Stimulated activated CD8-positive, alpha-beta memory T cell treated with anti-CD3 and anti-CD28 coated beads, Interleukin-2, amount 100 ng/mL, for 48 hours (primary cell): ENCODE data around the gene NDUFB7.

Source experiments
- DNase-seq, 2 donors: peaks; one replicate each; pipeline ENCODE4 v3.0.0-alpha.2; 2020; ENCODE audit warnings: low read depth in 2 of 2

Gene NDUFB7

DNA sequence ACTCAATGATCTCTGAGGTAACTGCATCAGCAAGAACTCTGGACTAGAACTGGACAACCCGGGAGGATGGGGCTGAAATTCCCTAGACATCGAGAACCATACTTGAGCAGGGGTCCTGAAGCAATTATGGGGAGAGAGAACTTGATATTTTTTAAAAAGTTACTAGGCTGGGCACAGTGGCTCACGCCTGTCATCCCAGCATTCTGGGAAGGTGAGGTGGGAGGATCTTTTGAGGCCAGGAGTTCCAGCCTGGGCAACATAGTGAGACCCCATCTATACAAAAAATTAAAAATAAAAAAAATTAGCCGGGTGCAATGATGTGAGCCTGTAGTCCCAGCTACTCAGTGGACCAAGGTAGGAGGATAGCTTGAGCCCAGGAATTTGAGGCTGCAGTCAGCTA is 51.3 kb downstream of the NDUFB7 start:
- DNase-seq, result no peak

DNA sequence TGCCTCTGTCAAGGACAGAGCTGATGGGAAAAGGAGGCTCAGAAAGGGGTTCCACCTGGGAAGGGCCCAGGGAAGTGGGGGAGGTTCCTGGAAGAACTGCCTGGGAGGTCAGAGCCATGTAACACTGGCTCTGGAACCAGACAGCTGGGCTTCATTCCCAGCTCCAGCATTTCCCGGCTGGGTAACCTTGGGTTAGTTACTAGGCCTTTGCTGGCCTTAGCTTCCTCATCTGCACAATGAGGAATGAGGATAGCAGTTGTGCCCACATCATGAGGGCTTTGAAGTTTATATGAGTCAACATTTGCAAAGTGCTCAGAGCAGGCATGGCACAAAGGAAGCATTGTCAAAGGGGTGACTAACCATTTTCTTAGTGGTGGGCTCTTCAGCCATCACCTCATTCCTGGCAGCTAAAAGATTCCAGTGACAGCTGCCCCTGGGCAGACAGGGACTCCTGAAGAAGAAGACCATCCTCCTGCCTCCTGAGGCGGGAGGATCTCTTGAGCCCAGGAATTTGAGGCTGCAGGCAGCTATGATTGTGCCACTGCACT is 51.9 kb downstream of the NDUFB7 start:
- DNase-seq, result no peak

GRCh38 chr19:14519245-14519859 is 52.5 kb downstream of the NDUFB7 start:
- no peak for DNase-seq

DNA sequence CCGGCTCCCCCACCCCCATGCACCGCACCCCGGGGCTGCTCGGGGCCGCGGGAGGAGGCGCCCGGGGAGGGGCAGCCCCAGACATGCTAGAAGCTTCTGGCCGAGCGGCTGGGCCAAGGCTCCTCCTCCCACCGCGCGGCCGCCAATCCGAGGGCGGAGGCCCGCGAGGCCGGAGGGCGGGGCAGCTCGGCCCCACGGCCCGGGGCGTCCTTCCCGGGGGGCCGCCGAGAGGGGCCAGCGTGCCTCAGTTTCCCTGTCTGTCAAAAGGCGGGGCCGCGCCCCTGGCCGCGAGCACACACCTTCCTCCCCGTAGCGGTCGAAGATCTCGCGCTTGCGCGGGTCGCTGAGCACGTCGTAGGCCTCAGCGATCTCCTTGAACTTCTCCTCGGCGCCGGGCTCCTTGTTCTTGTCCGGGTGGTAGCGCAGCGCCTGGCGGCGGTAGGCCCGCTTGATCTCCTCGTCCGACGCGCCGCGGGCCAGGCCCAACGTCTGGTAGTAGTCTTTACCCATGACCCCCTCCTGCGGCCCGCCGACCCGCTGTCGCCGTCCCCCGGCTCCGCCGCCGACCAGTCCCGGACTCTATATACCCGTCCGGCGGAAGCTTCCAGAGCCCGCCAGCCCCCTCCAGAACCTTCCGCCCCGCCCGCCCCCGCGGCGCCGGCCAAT is 53.9 kb downstream of the NDUFB7 start, which contains the start of gene DNAJB1:
DNAJB1 (minus strand) TSS at position 558 of the 666 bp plus-strand sequence; CDS start at position 510, 48 bp downstream.
- peak; percentile 46 to 64 for DNase-seq

DNA sequence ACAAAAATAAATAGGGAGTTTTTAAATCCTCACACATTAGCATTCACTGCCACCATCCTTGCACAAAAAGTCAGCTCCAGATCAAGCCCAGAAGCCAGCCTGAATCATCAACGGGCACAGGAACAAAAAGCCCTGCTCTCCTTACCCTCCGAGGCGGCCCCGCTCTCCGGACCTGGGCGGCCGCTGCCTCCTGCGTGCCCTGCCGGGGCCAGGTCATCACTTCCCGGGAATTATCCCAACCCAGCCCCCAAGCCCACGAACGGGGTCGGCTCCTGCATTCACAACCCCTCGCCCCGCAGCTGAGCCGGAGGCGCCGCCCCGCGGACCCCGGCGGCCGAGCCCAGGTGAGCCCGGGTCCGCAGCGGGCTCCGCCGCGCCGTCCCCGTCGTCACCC is 54.4 kb downstream of the NDUFB7 start:
- DNase-seq, result no peak

DNA sequence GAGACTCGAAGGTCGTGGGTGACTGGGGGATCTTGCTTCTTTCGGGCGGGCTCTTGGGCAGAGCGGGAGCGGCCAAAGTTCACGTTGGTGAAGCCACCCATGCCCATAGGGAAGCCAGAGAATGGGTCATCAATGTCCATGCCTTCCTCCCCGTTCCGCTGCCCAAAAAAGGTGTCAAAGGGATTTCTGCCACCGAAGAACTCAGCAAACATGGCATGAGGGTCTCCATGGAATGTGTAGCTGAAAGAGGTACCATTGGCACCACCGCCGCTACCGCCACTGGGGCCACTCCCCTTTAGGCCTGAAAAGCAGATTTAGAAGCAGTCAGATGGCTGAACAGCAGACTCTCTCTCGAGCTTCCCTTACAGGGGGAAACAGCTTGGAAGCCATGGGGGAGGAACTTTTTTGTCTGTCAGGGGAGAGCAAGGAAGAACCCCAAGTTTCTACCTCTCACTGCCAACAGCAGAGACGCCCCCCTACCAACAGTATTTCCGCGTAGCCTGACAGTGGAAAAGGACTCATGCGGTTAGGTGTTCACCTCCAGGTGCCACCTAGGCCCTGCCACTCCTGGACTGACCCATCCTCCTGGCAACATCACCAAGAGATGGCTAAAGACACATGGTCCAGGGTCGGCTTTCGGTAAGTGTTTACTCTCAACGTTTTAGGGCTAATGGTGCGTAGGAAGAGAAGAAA is 55.0 kb downstream of the NDUFB7 start:
- DNase-seq, result no peak
